Thyroid gland (tissue), 4 donors: ENCODE measurements around the gene ADAMTS15.

Experiments used
- POLR2A ChIP-seq, 2 donors: fragments of 450-650 bp; IDR thresholded peaks; one replicate each; pipeline ENCODE4 v1.6.1; 2017; ENCODE audit warnings: antibody characterized with exemption in 2 of 2, mild to moderate bottlenecking in 2 of 2, moderate library complexity in 1 of 2
- TF ChIP-seq, protein P1 (sequence below), 6 experiments: fragments of 200-600 bp in 3 of 6; fragments of 450-650 bp in 3 of 6; sonication (generic) in 3 of 6; IDR thresholded peaks; one replicate each; pipeline ENCODE4 v1.5.1; 2016 to 2019; ENCODE audit warnings: antibody characterized with exemption in 6 of 6, mild to moderate bottlenecking in 2 of 6, inconsistent platforms in 1 of 6, moderate library complexity in 1 of 6

DNA sequence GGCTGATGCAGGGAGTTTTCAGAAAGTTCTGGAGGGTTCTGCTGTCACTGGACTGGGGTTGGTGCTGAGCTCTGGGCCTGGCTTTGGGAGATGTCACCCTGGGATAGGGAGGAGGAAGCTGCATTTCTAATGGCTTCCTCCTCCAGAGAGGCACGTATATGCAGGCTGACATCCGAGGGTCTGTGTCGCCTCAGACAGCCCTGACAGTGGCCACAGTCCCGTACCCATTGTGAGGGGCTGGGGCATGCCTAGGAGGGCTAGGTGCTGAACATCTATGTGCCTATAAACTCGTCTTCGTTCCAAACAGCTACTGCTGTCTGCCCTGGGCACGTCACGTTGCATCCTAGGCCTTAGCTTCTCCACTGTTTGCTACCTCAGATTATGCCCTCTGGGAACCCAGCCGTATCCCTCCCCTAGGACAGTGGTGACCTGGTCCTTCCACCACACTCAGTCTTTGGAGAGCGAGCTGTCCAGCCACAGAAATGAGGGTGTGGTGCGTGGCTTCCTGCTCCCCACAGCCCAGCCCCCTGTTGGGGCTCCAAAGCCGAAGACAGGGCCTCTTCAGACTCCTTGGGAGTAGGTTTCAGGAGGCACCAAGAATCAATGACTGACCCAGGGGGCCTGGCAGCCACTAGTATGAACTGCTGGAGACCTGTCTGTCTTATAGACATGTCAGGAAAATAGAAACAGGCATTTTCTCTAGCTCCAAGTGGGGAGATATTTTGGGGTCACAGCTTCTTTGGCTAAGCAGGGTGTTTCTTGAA lies 26.4 kb downstream of the ADAMTS15 start:
- TF ChIP-seq, protein P1, sequence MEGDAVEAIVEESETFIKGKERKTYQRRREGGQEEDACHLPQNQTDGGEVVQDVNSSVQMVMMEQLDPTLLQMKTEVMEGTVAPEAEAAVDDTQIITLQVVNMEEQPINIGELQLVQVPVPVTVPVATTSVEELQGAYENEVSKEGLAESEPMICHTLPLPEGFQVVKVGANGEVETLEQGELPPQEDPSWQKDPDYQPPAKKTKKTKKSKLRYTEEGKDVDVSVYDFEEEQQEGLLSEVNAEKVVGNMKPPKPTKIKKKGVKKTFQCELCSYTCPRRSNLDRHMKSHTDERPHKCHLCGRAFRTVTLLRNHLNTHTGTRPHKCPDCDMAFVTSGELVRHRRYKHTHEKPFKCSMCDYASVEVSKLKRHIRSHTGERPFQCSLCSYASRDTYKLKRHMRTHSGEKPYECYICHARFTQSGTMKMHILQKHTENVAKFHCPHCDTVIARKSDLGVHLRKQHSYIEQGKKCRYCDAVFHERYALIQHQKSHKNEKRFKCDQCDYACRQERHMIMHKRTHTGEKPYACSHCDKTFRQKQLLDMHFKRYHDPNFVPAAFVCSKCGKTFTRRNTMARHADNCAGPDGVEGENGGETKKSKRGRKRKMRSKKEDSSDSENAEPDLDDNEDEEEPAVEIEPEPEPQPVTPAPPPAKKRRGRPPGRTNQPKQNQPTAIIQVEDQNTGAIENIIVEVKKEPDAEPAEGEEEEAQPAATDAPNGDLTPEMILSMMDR (IDR thresholded peaks at IDR 0.05), result no peak
- no peak for TF ChIP-seq POLR2A (IDR thresholded peaks at IDR 0.05)
